Gastrocnemius medialis (tissue), 4 donors: ENCODE results near the gene DIP2C. TPM values are rescaled to one million over a fixed set of nuclear protein-coding genes. Genes with fewer than 3 reads are reported as not detected.

Experiments used
- ATAC-seq, 2 donors: fragments of 150-250 bp; one replicate each; pipeline ENCODE4 v1.9.1; 2016
- DNase-seq, 2 donors: peaks; one replicate each; pipeline ENCODE4 v3.0.0-alpha.2; 2019
- H3K27ac ChIP-seq, 4 donors: fragments of 200-600 bp; sonication (generic); 1 replicate in 1 of 4; 2 replicates in 3 of 4; pipeline ENCODE4 v1.5.1; 2016 to 2018; ENCODE audit warnings: mild to moderate bottlenecking in 2 of 4, moderate library complexity in 1 of 4
- H3K27me3 ChIP-seq, 3 donors: fragments of 200-600 bp; sonication (generic) in 2 of 3; 1 replicate in 1 of 3; 2 replicates in 2 of 3; pipeline versions ENCODE4 v1.5.1 to v1.6.0; 2016 to 2019; ENCODE audit warnings: mild to moderate bottlenecking in 1 of 3, moderate library complexity in 1 of 3
- H3K36me3 ChIP-seq, 2 donors: fragments of 200-600 bp; sonication (generic) in 1 of 2; one replicate each; pipeline ENCODE4 v1.5.1; 2017 to 2018
- H3K4me1 ChIP-seq, 2 donors: fragments of 200-600 bp; sonication (generic) in 1 of 2; one replicate each; pipeline ENCODE4 v1.5.1; 2016 to 2017; ENCODE audit warnings: mild to moderate bottlenecking in 2 of 2
- H3K4me3 ChIP-seq, 4 donors: fragments of 200-600 bp; sonication (generic) in 3 of 4; 1 replicate in 1 of 4; 2 replicates in 3 of 4; pipeline ENCODE4 v1.5.1; 2016 to 2019; ENCODE audit warnings: mild to moderate bottlenecking in 2 of 4
- H3K9me3 ChIP-seq, 3 donors: fragments of 200-600 bp; sonication (generic) in 2 of 3; 1 replicate in 1 of 3; 2 replicates in 2 of 3; pipeline ENCODE4 v1.5.1; 2016 to 2019
- CTCF ChIP-seq, 5 experiments: fragments of 450-650 bp in 3 of 5; fragments of 200-600 bp in 2 of 5; sonication (generic) in 2 of 5; IDR thresholded peaks in 4 of 5; conservative IDR thresholded peaks in 1 of 5; 1 replicate in 4 of 5; 2 replicates in 1 of 5; pipeline ENCODE4 v1.5.1; 2016 to 2019; ENCODE audit warnings: antibody characterized with exemption in 5 of 5, mild to moderate bottlenecking in 3 of 5, moderate library complexity in 3 of 5
- POLR2A ChIP-seq, 2 donors: fragments of 450-650 bp; IDR thresholded peaks; one replicate each; pipeline ENCODE4 v1.6.1; 2017; ENCODE audit warnings: antibody characterized with exemption in 2 of 2, mild to moderate bottlenecking in 2 of 2, moderate library complexity in 2 of 2
- in situ Hi-C, 4 donors: fragments of 200-750 bp; cut with MboI; loops; one replicate each; pipeline versions ENCODE4 v1.15.0 to v1.8.0; 2017; ENCODE audit warnings: low sequenced_read_pairs in 4 of 4
- intact Hi-C: fragments of 100-400 bp; cut with DNase I; formaldehyde crosslinking; loops from one replicate; pipeline ENCODE4 v1.15.1; 2023; ENCODE audit warnings: low total_unique reads
- total RNA-seq, 4 donors: library from RNA; depleted of rRNA; stranded (reverse); fragments of >200 nt; gene quantifications; one replicate each; pipeline versions ENCODE4 v1.1.0 to v1.2.3, GENCODE V29; 2016

DIP2C gene
- total RNA-seq, 4 donors from 2014 or later, result 19.1 to 60.0 (median 30.2) TPM

- intact Hi-C loops, result no loop called here
Measured at GRCh38 chr10:421170-421569, 268.3 kb downstream of the DIP2C start.

GRCh38 chr10:420154-421121 is 269.0 kb downstream of the DIP2C start:
- in situ Hi-C loops (no loop called here), intact Hi-C loops (no loop called here)
- Histone ChIP-seq H3K4me3 (no peak overlapping the region), H3K4me1 (no peaks in the 10 kb centered on the region), H3K9me3 (no peaks in the 10 kb centered on the region), H3K27ac (no peak overlapping the region), H3K36me3 (peaks cover 0 to 18% of the 10 kb centered on the region in 2 donors), H3K27me3 (no peaks in the 10 kb centered on the region)
- DNase-seq, result no peak
- peak in 1 of 2 donors; percentile 38 for ATAC-seq
- TF ChIP-seq POLR2A (IDR thresholded peaks at IDR 0.05), result no peak
- TF ChIP-seq CTCF (IDR thresholded peaks at IDR 0.05 in 4 of 5, conservative IDR thresholded peaks at IDR 0.05 in 1 of 5), result no peak

More at GRCh38 chr10:421170-421569, 268.3 kb downstream of the DIP2C start:
- TF ChIP-seq CTCF (IDR thresholded peaks at IDR 0.05 in 4 of 5, conservative IDR thresholded peaks at IDR 0.05 in 1 of 5), result no peak
- TF ChIP-seq POLR2A (IDR thresholded peaks at IDR 0.05), result no peak
- Histone ChIP-seq H3K27me3 (no peaks in the 10 kb centered on the region), H3K27ac (no peak overlapping the region), H3K9me3 (no peaks in the 10 kb centered on the region), H3K4me1 (no peaks in the 10 kb centered on the region), H3K36me3 (peaks cover 0 to 18% of the 10 kb centered on the region in 2 donors), H3K4me3 (no peak overlapping the region)
- no peak for DNase-seq
- in situ Hi-C loops, result no loop called here
- no peak for ATAC-seq

GRCh38 chr10:418894-419293 is 270.6 kb downstream of the DIP2C start:
- no peak for ATAC-seq
- peaks cover 0 to 20% of the 10 kb centered on the region in 2 donors for H3K36me3 ChIP-seq

GRCh38 chr10:418226-418625 is 271.2 kb downstream of the DIP2C start:
- H3K9me3 ChIP-seq, result no peaks in the 10 kb centered on the region
- no peak overlapping the region for H3K27ac ChIP-seq
- H3K4me3 ChIP-seq, result no peak overlapping the region
- ATAC-seq (no peak), DNase-seq (no peak)
- no peaks in the 10 kb centered on the region for H3K4me1 ChIP-seq
- H3K27me3 ChIP-seq, result no peaks in the 10 kb centered on the region
- no peak for TF ChIP-seq POLR2A (IDR thresholded peaks at IDR 0.05)
- TF ChIP-seq CTCF (IDR thresholded peaks at IDR 0.05 in 4 of 5, conservative IDR thresholded peaks at IDR 0.05 in 1 of 5), result no peak
- intact Hi-C loops, result no loop called here
- H3K36me3 ChIP-seq, result peaks cover 0 to 25% of the 10 kb centered on the region in 2 donors
- in situ Hi-C loops, result no loop called here

More at GRCh38 chr10:418894-419293, 270.6 kb downstream of the DIP2C start:
- no peaks in the 10 kb centered on the region for H3K4me1 ChIP-seq
- no peak overlapping the region for H3K4me3 ChIP-seq
- intact Hi-C loops (no loop called here), in situ Hi-C loops (no loop called here)
- DNase-seq, result no peak
- no peaks in the 10 kb centered on the region for H3K27me3 ChIP-seq
- no peaks in the 10 kb centered on the region for H3K9me3 ChIP-seq
- no peak overlapping the region for H3K27ac ChIP-seq
- TF ChIP-seq POLR2A (IDR thresholded peaks at IDR 0.05) (no peak), CTCF (IDR thresholded peaks at IDR 0.05 in 4 of 5, conservative IDR thresholded peaks at IDR 0.05 in 1 of 5) (no peak)
